HG03039 (cell line): ENCODE data around the gene SH3GL3.

ENCODE experiments used
- ATAC-seq: cut with Tn5 transposase; IDR thresholded peaks from one replicate; pipeline ENCODE4 v1.9.1; 2021; ENCODE audit warnings: mild to moderate bottlenecking, moderate library complexity; ENCODE audit not compliant: unreplicated experiment

SH3GL3 gene

DNA sequence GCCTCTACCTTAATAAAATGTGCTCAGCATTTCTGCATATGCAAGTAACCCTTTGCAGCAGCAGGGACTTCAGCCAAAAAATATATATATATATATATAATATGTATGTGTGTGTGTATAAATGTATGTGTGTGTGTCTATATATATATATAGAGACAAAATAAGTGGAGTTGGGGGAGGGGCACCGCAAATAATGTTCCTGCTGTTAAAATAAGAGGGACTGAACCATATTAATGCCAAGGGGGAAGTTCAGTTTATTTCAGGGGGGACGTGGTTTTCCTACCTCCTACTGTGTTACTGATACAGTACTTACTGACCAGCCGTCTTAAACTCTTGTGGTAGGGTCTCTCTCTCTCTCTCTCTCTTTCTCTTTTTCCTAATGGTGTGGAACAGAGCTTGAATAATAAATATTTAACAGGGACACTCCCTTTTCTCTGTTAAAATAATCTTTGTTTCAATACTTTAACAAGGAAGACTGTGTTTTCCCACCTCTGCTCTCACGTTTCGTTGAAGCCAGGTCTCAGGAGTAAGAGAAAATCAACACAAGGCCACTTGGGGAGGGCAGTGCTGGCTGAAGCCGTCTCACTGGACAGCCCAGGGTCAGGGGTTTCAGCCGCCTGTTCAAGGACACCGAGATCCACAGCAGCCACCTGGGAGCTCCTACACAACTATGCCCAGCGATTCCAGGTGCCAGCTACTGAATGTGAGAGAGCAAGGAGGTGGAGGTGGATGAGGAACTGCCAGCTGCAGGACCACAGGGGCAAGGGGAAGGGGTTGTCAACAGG is 164.0 kb downstream of the SH3GL3 start:
- no peak for ATAC-seq

DNA sequence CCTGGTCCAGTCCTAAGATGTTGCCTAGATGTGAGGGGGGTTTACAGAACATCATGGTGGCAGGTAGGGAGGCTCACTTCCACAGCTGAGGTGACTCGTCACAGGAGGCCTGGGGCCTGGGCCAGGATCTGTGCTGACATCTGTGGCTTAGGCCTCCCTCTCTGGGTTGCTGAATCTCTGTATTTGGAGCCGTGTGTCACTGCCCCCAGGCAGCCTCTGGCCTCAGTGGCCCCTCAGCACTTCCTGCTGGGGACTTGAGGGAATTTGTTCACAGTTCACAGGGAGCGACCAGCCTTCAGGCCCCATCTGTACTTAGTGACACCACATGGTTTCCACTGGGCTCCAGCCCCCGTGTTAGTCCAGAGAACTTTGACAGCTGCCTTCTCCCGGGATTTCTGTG is 165.1 kb downstream of the SH3GL3 start:
- no peak for ATAC-seq

DNA sequence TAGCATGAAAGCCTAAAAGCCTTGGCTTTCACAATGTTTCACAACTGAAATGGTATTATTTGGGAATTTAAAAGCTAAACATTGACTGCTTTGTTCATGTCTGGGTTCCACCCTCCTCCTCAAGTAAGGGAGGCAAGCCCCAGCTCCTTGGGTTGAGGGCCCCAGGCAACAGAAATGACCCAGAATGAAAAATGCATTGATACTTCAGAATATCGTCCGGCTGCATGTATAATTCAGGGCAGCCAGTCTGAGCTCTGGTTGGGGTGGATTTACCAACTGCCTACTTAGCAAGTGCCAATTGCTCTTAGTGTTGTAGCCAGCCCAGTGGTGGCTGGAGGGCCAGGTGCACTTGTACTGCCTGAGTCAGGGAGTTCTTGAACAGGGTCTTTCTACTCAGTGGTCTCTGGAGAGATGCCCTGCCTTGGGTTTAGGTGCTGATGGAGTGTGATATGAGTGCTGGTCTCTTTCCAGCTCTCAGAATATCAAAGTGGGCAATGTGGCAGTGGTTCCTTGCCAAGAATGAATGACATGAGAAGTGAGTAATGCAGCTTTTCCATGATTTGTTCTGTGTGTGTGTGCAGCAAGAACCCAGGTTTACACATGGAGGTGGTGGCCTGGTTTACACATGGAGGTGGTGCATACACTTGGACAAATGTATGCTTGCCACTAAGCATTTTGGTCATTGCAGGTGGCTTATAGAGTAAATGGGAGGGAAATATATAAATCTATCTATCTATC is 165.9 kb downstream of the SH3GL3 start:
- no peak for ATAC-seq

DNA sequence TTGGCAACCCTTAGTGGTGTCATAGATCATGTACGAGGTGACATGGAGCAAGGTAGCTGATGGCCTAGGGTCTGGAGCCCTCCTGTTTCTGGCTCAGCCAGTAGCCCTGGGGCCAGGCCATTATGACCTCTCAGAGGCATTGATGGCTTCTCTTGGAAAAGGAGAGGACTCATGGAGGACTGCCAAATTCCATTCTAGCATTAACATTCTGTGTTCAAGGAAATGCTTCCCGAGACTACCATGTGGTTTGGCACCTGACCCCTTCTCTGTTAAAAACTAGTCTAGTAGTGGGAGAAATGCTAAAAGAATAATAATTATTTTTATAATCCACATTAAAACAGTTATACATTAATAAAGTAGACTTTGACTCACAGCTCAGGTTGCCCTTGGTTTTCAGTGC is 166.6 kb downstream of the SH3GL3 start:
- ATAC-seq = no peak

DNA sequence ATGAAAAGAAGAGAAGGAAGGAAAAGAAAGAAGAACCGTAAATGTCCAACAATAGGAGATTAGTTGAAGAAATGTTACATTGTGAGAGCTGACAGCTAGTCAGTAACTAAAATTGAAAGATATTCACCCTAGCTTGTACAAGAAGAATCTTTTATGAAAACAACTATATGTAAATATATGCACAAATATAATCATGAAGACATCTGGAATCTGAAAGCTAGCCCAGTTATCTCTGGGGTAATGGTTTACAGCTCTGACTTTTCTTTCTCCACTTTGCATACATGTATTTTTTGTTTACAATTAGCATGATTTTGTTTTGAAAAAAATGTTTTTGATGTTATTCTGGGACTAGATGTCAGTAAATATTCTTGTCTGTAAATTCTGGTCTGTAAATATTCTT is 169.7 kb downstream of the SH3GL3 start:
- ATAC-seq = no peak

DNA sequence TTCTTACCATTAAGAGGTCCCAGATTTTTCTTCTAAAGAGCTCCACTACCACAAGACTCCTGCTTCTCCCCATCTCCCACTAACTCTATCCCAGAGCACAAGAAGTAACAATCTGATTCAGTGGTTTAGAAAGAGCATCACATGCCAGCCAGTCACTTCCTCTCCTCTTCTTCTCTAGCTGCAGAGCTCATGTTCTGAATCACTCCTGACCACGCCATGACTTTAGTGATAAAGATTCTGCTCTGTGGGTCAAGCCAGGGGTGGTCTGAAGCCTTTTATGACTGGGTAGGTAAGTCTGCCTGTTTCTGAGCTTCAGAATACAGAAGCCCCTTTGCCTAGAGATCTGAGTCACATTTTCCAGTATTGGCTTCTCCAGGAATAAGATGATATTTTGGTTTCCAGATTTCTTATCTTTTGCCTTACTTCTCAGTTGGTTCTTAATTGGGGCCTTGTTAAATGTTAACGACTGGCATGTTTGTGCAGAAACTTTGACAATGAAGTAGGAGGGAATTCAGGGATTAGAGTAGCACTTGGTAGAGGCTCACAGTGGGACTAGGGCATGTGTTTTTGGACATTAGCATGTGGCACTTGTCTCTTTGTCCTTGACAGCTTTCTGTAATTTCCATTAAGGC is 179.1 kb downstream of the SH3GL3 start:
- ATAC-seq = no peak

DNA sequence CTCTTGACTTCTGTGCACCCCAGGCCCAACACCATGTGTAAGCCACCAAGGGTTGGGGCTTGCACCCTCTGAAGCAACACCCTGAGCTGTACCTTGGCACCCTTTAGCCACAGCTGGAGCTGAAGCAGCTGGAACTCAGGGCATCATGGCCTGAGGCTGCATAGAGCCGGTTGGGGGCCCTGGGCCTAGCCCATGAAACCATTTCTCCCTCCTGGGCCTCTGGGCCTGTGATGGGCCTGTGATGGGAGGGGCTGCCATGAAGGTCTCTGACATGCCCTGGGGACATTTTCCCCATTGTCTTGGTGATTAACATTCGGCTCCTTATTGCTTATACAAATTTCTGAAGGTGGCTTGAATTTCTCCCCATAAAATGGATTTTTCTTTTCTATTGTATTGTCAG is 184.4 kb downstream of the SH3GL3 start:
- ATAC-seq = no peak

DNA sequence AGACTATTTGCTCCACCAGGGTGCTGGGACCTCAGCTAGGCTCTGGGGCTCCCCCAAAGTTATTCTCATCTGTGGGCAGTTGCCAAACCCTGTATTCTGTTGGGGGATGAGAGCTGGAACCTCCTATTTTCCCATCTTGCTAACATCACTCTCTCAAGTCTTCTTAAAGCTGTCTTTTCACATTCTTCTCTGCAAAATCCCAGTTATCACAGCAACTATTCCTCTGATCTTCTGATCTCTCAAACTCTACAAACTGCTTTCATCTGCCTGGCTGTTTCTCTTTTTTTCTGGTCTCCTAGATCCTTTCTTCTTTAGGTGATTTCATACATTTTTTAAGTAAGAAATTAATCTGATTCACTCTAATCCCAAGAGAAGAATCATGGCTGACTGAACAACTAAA is 196.1 kb downstream of the SH3GL3 start:
- no peak for ATAC-seq

DNA sequence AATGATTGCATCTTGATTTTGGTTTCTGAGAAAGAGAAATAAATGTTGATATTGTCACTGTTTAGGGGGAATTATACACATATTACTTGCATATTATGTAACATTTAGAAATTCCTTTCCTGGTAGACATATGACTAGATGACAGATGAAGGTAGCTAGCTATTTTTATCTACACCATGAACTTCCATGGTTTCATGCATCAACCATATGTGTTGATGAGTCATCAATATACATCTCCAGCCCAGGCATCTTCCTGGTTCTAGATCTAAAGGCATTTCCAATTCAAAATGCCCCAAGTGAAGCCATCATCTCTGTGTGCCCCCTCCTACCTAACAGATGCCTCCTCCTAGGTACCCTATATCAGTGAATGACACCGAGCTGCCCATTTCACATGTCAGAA is 197.3 kb downstream of the SH3GL3 start:
- ATAC-seq = no peak

DNA sequence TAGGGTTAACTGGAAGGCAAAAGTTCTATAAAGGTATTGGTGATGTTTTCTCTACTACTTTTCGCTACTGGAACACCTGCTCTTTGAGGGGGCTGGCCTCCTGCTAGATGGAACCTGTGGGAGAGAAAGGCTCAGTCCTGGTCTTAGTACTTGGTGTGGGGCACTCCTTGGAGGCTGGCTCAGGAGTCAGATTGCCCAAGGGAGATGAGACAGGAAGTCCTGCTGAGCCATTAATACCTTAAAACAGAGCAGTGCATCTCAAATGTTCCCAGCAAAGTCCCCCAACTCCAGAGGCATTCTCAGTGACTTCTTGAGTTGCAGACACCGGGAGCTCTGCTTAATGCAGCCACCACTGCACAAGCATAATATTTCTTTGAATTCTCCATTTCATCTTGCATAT is 203.7 kb downstream of the SH3GL3 start:
- no peak for ATAC-seq

DNA sequence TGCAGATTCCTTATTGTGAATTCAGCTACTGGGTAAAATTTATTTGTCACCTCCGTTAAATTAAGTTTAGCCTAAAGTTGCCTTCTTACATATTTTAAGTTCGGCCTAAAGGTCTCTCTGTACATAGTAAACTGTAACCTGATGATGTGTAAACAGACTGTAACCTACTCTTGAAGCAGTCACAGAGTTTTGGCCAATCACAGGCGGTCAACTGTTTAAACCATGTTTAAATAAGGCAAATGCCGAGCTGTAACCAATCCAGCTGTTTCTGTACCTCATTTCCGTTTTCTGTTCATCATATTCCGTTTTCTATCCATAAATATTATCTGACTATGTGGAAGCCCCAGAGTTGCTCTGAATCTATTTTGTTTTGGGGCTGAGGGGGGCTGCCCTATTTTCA is 204.4 kb downstream of the SH3GL3 start:
- ATAC-seq = no peak

DNA sequence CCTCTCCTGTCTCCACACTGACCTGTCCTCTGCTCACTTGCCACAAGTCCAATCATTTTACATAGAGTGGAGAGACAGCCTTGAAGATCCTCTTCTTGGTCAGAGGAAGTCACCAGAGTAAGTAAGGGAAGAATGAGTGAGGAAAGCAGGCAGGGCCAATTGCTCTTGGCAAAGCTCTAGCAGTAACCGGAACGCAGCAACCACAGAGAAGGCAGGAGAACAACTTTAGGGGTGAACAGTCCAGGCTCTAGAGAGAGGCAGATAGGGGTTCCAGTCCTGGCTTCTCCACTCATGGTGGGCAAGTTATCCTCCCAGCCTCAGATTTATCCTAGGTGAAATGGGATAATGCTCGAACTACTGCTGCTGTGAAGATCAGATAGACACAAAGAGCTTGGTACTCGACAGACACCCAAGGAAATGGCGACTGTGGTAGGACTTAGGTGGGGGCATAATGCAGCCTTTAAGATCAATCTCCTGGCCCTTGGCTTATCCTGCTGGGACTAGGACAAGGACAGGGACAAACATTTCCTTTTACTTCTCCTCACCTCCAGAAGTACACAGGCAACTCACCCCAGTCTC is 205.6 kb downstream of the SH3GL3 start:
- no peak for ATAC-seq

DNA sequence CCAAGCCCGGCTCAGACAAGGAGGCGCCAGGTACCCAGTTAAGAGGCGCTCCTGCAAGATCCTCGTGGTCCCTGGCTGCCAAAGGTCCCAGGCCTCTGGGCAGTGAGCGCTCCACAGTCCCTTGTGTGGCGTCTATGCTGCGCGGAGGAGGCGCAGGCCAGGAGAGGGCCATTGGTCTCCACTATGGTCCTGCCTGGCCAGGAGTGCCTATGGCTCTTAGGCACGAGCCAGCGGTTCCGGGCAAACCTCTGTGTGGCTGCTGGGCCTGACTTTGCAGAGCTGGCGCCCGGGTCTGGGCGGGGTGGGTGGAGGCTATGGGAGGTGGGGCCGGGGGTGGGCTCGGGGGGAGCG is 206.1 kb downstream of the SH3GL3 start:
- ATAC-seq = no peak

DNA sequence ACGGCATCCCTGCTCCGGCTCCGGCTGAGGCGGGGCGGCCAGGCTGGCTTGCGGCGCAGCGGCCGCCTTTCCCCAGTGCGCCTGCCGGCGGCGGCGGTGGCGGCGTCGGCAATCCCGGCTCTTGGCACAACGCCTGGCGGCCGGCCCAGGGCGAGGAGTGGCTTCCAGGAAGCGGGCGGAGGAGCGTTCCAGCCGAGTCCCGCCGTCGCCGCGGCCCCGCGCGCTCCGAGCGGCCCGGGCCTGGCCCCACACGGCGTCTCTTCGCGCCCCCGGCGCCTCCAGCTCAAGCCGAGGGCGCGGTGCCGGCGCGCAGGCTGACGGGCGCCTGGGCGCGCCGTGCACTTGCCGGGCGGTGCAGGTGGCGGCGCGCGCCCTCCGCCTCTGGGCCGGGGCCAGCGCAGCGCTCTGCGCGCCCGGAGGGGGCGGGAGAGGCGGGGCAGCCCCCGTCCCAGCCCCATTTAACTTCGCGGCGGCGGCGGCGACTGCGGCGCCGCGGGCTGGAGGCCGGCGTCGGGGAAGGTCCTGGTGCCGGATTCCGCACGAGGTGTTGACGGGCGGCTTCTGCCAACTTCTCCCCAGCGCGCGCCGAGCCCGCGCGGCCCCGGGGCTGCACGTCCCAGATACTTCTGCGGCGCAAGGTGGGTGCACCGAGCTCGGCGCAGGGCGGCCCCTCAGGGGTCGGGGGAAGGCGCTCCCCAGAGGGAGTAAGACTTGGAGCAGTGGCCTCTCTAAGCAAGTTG is 206.7 kb downstream of the SH3GL3 start, which contains the start of gene ADAMTSL3:
Gene ADAMTSL3, plus strand, starts transcription at position 485 of the 740 bp plus-strand sequence. CDS start 1,639 bp downstream, outside the sequence.
- no peak for ATAC-seq

DNA sequence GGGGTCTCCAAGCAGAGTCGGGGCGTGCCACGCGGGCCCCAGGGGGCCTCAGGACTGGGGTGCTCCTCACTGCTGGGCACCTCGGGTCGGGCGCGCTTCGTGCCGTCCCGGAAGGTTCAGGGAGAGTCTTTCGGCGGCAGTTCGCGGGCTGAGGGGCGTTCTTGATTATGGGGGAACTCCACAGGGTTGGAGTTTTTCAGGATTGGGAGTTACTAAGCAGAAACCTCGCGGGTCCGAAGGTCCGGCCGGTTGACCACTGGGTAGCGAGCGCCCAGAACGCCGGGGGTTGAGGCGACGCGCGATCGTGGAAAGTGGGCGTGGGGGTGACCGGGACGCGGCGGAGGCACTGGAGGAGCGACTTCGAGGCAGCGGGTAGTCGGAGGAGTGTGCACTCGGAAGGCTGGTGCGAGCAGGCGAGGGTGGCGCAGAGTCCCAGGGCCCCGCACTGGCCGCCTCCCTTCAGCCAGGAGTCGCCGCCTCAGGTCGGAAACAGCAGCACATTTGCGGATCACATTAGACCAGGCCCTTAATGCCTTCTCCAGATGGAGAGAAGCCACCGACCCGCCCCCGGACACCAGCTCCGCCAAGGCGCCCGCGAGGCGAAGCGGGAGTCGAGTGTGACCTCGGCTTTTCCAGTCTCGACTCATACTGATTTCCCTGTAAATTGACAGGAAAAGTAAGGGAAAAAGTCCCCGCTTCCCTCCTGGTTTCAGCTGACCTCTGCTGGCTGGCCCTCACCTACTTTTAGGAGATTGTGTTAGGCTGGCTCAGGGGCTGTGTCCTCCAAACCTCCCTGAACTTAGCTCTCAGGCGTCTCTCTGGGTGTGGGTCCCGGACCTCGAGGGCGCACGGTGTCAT is 207.5 kb downstream of the SH3GL3 start:
- ATAC-seq = no peak

DNA sequence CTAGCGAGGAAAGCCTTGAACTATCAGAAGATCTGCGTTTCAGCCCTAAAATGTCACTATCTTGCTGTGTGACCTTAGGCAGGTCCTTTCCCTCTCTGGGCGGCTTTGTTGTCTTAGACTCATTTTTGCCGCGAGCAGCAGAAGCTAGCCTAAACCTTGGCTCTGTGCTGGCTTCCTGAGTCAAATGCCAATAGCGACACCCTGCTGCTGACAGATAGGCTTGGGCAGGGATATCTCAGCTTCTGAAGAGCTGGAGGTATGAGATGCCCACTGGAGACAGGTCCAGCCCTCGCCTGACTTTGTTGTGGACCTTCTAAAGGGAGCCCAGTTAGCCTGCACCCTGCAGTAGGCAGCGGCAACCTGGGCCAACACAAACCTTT is 208.1 kb downstream of the SH3GL3 start:
- no peak for ATAC-seq

DNA sequence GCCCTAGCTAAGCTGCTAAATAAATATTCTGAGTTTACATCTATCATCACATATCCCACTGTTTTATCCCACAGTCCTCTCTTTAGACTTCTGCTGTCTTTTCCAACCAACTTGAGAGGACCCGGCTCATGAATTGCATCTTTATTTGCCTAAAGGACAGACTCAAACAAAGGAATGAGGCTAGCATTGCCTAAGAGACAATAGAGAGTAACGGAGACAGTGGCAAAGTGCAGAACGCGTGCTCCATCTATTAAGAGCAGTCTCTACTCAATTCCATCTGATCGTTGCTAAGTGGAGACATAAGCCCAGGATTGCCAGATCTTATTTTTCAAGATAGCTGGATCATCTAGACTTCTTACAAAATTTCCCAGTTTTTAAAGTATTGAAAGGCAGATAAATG is 209.1 kb downstream of the SH3GL3 start:
- ATAC-seq = no peak

DNA sequence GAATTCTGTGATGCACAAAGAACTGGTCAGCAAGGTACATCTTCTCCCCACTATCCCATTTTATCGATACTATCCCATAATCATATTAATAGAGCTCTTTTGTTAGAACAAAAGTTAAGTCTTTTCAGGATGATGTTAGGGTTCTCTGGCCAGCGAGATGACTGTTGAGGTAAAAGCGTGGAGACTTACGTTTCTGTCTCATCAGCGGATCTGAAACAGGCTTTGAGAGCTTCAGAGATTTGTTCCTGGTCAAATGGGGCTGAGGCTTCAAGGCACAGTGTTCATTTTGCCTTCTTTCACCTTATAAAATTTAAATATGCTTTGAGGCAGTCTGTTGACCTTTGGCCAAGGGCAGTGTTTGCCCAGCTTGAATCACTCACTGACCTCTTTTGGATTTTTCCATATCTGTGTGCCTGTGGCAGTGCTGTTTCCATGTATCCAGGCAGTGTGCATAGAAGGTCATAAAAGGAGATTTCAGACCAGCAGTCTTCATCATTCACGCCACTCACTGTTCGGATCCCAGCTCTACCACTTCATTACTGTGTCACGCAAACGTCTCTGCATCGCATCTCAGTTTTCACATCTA is 209.9 kb downstream of the SH3GL3 start:
- no peak for ATAC-seq

DNA sequence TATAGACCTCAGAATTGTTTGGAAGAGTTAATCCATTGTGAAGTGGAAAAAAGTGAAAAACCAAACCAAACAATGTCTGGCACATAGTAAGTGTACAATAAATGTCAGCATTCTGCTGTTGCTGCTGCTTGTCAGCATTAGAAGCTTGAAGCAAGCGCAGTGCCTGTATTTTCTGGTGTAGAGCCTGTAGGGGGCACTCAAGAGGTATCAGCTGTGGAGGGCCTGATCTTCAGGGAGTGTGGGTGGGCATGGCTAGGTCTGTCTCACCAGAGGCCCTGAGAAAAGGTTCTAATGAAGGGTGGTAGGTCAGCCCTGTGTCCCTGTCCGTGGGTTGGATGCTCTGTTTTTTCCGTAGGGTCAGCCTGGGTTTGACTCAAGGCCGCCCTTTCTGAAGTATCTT is 210.4 kb downstream of the SH3GL3 start:
- no peak for ATAC-seq
